Activated CD8-positive, alpha-beta memory T cell treated with anti-CD3 and anti-CD28 coated beads, Interleukin-2, amount 50 U/mL, for 48 hours (primary cell): ENCODE results near the gene ITGAL.
A peak's percentile ranks its signal among the peaks of the same experiment; 100 is the strongest.
"Not testable (repeated sequence)": the region's sequence is repeated elsewhere in the genome, so short reads cannot be mapped to it uniquely, and the experiment has no call there.

Experiments used
- DNase-seq: peaks from one replicate; pipeline ENCODE4 v3.0.0-alpha.2; 2020

Gene ITGAL

DNA sequence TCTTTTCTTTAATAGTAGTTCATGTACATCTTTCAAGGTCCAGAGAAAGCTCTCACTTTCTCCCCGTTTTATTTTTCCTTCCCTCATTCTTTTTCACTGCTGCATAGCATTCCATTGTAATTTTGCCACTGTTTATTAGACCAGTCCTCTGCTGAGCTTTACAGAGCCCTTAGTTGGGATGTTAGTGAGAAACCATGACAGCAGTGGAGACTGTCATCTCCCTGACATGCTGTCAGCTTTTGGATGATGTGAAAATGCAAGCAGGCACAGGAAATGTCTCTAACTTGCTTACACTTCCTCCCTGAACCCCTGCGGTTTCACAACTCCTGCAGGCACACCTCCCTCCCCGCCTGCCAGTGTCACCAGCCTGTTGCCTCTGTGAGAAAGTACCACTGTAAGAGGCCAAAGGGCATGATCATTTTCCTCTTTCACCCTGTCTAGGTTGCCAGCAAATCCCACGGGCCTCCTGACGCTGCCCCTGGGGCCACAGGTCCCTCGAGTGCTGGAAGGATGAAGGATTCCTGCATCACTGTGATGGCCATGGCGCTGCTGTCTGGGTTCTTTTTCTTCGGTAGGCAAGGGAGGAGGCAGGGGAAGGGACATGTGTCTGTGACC is at the start of gene ITGAL:
Gene ITGAL, plus strand, starts transcription at position 415 of the 615 bp plus-strand sequence. Its CDS starts 96 bp downstream, at position 511.
- peak; percentile 85 for DNase-seq

DNA sequence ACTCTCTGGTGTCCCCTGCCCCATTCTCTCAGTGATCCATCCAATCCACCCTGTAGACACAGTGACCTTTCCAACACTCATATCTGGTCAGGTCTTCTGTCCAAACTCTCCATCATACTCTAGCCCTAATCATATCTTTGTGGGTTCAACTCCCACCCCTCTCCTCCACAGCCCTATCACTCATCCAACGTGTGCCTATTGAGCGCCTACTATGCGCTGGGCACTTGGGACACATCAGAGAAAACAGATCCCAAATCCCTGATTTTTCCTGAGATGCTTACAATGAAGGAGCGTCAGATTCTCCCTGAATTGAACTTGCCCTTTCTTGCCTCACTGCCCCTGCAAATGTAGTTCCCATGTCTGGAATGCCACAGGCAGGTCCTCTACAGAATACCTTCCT is 44.5 kb upstream of the ITGAL start:
- no peak for DNase-seq

DNA sequence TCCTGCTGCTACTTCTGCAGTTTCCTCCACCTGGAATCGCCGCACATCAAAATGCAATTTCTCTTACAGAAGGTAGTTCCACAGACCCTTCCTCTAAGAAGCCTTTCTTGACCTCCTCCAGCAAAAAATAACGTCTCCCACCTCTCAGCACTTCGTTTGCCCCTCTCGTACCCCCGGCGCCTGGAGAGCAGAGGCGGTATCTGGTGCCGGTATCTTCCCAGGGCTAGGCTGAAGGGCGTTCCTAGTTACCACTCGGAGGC is 43.2 kb upstream of the ITGAL start:
- DNase-seq: no peak

DNA sequence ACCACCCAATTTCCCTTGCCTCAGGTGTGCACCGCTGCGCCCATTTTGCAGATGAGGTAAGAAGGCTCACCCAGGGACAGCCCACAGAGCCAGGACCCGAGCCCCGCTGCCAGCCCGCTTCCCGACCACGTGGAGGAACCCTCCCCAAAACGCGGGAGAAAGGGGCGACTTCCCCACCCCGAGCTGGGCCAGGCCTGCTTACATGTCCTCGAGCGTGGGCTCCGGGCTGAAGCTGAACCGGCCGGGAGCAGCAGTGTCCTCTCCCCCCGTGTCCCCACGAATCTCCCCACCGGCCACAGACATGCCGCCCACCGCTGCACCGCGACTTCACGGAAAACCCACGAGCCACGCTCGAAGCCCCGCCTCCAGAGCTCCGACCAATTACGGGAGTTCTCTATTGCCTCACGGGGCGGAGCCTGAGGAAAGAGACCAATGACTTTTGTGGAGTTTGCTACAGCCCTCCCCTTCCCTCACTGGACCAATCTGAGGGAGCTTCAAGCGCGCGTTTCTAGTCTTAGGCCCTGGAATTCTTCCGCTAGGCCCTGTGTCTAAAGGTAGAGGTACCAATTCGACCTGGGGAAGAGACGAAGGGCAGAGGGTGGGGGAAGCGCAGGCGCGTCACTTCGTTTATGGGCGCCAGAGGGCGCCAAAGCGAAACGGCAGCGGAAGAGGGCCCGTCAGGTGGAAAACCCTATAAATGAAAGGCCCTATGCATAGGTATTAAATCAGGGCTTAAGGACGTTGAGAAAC is 42.7 kb upstream of the ITGAL start, which contains the start of gene DCTPP1:
Gene DCTPP1, minus strand, starts transcription at position 353 of the 750 bp plus-strand sequence. Its CDS starts 50 bp downstream, at position 303.
- DNase-seq: peak; percentile 94

DNA sequence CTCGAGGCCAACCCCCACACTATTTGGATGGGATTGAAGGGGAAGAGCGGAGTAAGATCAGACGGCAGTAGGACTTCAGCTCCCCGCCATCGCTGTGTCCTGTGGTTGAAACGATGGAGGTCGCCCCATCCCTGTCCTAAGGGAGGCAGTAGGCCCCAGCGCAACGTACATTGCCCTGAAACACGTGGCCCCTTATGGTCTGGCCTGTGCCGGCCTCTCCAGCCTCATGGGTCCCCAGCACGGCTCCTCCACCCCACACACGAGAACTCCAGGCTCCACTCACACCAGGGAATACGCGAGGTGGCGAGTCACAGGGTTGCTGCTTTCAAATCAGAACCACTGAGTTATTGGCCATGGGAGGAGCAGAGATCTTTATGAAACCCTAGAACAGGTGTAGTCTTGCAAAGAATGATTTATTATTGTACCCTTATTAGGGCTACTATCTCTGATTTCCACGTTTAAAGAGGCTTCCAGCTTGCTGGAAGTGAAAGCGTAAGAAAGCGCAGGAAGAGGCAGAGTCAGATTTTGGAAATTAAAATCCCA is 42.0 kb upstream of the ITGAL start:
- DNase-seq: no peak

DNA sequence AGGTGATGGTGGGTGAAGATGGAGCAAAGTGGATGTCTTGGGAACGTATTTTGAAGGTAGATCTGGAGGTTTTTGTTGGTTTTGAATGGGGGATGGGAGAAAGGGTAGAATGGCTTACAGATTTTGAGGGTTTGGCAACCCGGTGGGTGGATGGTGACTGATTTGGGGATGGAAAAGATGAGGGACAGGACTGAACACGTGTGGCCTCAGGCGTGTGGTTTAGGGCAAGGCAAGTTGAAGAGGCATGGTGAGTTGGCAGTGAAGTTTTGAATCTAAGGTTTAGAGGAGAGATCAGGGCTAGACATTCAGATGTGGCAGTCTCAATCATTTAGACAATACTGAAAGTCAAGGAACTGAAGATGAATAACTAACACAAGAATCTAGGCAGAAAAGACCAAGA is 37.7 kb upstream of the ITGAL start:
- DNase-seq: peak; percentile 81

DNA sequence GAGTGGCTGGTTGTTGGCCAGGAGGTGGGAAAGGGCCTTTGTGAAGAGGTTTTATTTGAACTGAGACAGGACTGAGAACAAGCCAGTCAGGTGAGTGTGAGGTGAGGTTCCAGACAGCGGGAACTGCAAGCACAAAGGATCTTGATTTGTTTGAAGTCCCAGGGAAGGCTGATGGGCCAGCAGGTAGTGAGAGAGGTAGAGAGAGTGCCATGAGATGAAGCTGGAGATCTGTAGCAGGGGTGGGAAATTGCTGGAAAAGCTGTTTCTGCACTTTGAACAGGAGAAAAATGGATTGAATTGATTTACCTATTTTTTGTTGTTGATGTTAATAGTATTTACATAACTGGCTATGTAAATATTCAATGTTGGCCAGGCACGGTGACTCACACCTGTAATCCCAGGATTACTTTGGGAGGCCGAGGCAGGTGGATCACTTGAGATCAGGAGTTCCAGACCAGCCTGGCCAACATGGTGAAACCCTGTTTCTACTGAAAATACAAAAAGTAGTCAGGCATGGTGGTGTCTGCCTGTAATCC is 35.0 kb upstream of the ITGAL start:
- DNase-seq: no peak

DNA sequence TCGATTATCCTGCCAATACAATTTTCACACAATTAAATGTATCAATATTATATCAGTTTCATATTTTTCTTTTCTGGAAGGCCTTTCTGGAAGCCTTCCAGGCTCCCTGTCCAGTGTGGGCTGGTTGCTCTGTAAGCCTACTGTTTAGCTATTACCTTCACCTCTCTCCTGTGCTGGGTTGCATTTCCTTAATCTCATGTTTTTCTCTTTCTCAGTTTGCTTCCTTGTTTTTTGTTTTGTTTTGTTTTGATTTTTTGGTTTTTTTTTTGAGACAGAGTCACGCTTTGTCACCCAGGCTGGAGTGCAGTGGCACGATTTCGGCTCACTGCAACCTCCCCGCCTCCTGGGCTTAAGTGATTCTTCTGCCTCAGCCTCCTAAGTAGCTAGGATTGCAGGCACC is 33.7 kb upstream of the ITGAL start:
- no peak for DNase-seq

DNA sequence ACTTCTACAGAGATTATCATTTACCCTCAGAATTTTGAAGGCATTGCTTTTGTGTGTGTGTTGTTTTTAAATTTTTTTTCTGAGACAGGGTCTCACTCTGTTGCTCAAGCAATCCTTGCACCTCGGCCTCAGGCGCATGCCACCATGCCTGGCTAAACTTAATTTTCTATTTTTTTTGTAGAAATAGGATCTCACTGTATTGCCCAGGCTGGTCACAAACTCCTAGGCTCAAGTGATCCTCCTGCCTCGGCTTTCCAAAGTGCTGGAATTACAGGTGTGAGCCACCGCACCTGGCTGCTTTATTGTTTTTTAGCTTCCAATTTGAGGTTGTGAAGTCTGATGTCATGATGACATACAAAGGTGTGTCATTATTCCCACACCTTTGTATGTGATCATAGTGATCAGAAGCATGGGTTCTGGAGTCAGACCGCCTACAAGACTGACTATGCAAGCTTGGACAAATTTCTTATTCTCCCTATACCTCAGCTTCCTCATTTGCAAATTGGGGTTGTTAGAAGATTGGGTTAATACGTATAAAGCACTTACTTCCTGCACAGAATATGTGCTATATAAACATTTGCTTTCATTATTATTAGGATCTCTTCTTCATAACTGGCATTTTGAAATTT is 32.7 kb upstream of the ITGAL start:
- no peak for DNase-seq

DNA sequence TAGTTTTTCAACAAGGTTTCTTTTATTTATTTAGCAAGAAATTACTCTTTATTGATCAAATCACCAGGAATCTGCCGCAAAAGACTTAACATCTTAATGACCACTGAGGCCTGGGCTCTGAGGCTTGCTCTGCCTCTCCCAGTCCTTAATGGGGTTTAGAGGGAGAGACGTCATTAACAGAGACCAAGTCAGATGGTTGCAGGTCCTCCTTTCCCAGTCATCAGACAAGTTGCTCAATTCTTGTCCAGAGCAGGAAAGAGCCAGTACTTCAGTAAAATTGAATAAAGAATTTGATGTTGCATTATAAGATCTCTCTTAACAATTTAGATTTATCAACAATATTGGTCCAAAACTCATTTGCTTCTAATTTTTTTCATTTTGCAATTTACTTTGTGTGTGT is 28.9 kb upstream of the ITGAL start:
- no peak for DNase-seq

DNA sequence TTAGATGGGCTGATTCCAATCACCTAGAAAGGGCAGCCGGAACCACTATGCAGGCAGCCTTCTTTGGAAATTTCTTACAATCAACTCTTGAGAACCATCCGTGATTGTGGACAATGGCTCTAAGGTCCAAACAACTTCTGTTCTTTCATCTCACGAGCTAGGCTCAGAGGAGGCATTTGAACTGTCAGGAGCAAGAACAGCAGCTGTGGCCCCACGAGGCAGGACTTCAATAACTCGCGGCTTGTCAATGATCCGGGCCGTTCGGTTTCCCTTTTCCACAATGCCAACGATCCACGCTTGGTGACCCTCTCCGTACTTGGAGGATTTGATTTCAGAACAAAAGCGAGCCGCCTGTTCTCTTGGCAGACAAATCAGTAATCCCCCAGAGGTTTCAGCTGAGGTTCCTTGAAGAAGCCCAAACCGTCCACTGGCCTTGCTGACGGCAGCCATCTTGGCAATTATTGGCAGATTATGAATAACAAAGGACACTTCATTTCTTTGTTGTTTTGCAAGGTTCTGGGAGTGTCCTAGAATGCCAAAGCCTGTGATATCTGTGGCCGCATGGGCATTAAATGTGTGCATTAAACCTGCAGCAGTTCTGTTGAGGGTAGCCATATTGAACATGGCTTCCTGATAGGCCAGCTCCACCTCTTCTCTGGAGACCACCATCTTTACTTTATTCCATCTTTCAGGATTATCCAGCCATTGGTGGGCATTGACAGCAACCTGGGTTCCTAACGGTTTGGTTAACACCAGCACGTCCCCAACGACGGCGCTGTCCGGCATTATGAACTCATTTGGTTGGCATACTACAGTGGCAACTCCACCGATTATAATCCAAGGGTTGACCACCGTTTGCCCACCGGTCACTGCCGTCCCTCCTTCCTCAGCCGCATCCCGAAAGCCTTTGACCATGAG is 28.1 kb upstream of the ITGAL start:
- DNase-seq: no peak

DNA sequence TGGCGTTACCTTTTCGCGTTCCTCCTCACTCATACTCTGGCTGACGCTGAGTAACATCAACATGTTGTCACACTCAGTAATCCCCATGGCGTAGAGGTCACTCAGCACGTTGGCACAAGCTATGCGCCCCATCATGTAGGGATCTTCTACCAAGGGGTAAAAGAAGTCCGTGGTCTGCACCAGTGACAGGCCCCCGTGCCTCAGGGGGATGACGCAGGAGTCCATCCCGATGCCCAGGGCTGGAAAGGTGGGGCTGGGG is 27.5 kb upstream of the ITGAL start:
- no peak for DNase-seq

DNA sequence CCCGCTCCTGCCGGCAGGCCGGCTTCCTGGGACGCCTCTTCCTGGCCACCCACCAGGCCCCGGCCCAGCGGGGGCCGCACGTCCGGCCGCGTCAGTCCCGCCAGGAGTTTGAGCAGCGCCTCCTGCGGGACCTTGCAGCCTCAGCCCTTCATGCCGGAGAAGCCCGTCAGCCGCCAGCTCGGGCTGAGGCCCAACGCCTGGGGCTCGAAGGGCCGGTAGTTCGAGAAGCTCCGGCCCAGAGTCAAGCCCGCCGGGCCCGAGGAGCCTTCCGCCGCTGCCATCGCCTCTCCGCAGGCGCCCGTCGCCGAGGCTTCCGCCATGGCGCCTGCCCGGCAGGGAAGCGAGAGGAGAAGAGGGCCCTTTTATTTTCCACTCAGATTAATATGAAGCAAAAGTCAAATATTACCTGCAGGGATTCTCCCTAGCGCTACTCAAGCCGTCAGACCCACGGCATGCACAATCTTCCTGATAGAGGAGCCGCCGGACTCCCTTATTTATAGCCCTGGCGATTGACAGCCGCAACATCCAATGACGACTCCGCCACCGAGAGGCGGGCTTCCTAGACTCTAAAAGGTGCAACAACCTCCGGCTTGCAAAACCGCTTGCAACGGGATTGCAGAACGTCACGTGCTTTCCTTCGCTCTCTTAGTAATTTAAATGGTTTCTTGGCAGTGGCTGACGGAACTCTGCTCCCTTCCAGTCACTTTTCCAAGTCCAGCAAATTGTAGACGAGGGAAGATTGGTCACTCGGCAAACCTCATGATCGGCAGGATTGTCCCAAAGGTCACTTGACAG is 26.9 kb upstream of the ITGAL start, which contains the start of gene SEPHS2:
Gene SEPHS2, minus strand, starts transcription at position 467 of the 795 bp plus-strand sequence. Its CDS starts 147 bp downstream, at position 320.
- peak; percentile 98 for DNase-seq

DNA sequence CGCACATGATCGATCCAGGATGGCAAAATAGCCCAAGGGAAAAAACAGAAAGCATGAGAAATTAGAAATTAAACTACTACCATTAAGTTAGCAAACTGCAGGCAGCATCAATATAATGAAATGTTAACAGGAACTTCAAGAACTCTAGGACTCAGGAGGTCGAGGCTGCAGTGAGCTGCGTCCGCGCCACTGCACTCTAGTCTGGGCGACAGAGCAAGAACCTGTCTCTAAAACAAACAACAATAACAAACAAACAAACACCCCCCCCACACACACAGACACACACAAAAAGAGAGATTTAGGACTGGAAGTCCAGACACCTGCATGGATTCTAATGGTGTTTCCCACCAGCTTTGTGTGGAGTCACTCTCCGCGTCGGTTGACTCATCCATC is 26.3 kb upstream of the ITGAL start:
- DNase-seq: no peak

DNA sequence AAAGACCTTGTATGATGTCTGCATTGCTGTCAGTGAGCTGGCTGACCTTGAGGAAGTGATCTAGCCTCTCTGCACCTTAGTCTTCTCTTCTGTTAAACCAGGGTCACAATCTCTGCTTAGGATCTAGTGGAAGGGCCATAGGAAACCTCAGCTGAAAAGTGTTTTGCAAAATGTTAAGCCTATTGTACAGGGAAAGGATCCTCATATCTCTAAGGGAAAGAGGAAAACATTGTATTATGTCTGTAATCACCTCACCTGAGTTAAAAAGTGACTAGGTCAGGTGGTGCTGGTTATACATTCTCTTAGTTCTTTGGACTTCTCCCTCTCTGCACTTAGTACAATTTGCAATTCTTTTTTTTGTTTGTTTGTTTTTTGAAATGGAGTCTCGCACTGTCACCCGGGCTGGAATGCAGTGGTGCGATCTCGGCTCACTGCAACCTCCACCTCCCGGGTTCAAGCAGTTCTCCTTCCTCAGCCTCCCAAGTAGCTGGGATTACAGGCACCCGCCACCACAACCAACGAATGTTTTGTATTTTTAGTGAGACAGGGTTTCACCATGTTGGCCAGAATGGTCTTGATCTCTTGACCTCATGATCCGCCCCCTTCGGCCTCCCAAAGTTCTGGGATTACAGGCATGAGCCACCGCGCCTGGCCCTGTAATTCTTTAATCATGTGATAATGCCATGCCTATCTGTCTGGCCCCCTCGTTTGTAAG is 24.9 kb upstream of the ITGAL start:
- no peak for DNase-seq

DNA sequence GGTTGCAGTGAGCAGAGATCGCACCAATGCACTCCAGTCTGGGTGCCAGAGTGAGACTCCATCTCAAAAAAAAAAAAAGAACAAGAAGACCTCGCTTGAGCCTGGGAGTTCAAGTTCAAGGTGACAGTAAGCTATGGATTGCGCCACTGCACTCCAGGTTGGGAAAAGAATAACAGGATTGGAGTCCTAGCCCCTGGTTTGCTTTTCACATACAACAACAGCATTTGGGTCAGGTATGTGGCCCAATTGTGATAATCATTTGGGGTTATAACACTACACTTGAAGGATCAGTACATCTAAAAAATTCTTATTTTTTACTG is 23.5 kb upstream of the ITGAL start:
- DNase-seq: no peak

DNA sequence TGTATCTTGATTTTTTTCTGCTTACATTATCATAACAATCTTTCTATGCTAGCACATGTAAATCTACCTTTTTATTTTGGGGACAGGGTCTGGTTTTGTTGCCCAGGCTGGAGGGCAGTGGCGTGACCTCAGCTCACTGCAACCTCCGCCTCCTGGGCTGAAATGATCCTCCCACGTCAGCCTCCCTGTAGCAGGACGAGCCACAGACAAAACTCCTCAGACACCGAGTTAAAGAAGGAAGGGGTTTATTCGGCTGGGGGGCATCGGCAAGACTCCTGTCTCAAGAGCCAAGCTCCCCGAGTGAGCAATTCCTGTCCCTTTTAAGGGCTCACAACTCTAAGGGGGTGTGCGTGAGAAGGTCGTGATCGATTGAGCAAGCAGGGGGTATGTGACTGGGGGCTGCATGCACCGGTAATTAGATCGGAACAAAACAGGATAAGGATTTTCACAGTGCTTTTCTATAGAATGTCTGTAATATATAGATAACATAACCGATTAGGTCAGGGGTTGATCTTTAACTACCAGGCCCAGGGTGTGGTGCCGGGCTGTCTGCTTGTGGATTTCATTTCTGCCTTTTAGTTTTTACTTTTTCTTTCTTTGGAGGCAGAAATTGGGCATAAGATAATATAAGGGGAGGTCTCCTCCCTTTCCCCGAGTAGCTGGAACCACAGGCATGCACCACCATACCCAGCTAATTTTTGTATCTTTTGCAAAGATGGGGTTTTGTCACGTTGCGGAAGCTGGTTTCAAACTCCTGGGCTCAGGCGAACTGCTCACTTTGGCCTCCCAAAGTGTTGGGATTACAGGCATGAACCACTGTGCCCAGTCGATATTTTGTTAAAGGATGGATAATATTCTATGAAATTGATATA is 19.6 kb upstream of the ITGAL start:
- not testable (repeated sequence) for DNase-seq

DNA sequence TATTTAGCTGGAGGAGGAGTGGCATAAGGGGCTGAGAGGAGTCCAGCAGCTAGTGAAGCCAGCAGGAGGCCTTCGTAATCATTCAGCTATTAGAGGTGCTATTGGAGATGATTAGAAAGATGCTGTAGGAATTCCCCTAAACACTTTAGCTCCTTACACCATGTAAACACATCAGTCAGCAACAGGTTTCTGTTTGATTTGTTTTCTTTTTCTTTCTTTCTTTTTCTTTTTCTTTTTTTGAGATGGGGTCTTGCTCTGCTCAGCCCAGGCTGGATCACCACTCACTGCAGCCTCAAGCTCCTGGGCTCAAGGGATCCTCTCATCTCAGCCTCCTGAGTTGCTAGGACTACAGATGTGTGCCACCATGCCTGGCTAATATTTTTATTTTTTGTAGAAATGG is 16.2 kb upstream of the ITGAL start:
- DNase-seq: no peak

DNA sequence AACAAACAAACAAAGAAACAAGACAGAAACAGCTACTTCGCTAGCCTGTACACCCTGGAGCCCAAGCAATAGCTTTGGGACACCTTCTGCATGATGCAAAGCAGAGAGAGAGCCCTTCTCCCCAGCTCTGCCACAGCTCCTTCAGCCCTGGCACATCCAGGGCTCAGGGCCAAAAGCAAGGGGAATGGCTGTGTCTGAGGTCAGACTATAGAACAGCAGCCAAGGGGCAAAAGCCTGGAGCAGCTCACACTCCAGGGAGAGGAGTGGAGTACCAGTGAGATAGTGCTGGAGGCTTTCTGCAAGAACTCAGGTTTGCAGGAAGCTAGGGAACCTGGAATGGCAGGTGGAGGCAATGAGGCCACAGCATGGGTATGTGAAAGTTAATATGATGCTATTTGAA is 15.3 kb upstream of the ITGAL start:
- no peak for DNase-seq

DNA sequence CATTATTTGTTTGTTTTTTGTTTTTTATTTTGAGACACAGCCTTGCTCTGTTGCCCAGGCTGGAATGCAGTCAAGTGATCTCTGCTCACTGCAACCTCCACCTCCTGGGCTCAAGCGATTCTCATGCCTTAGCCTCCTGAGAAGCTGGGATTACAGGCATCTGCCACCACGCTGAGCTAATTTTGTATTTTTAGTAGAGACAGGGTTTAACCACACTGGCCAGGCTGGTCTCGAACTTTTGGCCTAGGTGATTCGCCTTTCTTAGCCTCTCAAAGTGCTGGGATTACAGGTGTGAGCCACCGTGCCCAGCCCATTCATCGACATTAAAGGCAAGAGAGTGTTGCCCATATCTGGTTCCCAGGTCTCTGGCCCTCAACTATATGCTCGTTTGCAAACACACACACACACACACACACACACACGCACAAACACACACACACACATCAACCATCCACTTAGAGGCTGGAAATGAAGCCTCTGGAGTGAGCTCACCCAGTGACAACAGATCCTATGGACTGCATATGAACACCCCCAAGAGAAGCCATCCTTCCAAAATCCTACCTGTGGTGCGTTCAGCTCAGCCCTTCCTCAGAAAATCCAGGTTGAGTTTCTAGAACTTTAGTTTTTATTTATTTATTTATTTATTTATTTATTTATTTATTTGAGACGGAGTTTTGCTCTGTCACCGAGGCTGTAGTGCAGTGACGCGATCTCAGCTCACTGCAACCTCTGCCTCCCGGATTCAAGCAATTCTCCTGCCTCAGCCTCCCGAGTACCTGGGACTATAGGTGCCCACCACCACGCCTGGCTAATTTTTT is 14.6 kb upstream of the ITGAL start:
- no peak for DNase-seq
